Adrenal gland (tissue), 5 donors: ENCODE data around the gene HOXC11.

ENCODE experiments used
- POLR2A ChIP-seq, 2 donors: fragments of 450-650 bp; IDR thresholded peaks; one replicate each; pipeline ENCODE4 v1.6.1; 2017; ENCODE audit warnings: antibody characterized with exemption in 2 of 2, mild to moderate bottlenecking in 2 of 2, moderate library complexity in 1 of 2
- TF ChIP-seq, protein P1 (sequence below), 6 experiments: fragments of 450-650 bp in 4 of 6; fragments of 200-600 bp in 2 of 6; sonication (generic) in 1 of 6; IDR thresholded peaks; 1 replicate in 5 of 6; 2 replicates in 1 of 6; pipeline versions ENCODE4 v1.5.1 to v1.8.0; 2016 to 2021; ENCODE audit warnings: antibody characterized with exemption in 6 of 6, mild to moderate bottlenecking in 2 of 6, moderate library complexity in 1 of 6
- donor health status: DM: no; HTN: no; CAD: no.

DNA sequence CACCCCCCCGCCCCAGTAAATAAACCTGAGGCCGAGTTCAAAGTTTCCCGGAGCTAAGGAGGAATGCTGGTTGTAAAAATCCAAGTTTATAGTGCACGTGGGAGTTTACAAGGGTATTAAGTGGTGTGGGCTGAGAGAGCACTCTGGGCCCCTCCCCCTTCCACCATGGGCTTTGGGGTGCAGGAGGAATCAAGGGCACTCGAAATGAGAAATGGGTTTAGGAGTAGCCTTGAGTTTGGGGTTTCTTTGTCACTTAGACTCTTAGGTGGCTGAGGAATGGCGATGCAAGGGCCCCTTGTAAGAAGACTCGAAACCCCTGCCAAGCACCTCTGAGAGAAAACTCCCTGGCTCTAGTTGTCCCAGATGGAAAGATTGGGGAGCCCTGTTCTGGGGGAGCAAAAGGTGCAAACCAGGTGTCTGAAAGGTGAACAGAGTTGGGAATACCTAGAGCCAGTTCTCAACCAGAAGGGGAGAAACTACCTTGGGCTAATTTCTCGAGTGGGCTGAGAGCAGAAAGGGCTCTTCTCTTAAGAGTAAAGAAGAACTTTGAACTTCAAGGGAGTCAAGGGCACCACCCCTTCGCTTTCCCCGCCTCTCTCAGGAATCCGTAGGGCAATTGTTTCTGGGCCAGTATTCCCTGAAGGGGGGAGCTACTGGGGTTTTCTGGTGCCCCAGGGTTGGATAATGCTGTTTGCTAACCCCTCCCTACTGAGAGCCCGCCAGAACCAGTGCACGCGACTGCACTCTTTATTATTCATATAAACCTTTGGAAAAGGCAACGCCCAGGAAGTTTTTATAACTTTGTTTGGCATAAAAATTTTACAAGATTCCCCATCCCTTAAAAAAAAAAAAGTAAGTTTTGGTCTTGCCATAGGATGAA, 5.8 kb downstream of the HOXC11 start:
- TF ChIP-seq, protein P1, sequence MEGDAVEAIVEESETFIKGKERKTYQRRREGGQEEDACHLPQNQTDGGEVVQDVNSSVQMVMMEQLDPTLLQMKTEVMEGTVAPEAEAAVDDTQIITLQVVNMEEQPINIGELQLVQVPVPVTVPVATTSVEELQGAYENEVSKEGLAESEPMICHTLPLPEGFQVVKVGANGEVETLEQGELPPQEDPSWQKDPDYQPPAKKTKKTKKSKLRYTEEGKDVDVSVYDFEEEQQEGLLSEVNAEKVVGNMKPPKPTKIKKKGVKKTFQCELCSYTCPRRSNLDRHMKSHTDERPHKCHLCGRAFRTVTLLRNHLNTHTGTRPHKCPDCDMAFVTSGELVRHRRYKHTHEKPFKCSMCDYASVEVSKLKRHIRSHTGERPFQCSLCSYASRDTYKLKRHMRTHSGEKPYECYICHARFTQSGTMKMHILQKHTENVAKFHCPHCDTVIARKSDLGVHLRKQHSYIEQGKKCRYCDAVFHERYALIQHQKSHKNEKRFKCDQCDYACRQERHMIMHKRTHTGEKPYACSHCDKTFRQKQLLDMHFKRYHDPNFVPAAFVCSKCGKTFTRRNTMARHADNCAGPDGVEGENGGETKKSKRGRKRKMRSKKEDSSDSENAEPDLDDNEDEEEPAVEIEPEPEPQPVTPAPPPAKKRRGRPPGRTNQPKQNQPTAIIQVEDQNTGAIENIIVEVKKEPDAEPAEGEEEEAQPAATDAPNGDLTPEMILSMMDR (IDR thresholded peaks at IDR 0.05), result no peak
- TF ChIP-seq POLR2A (IDR thresholded peaks at IDR 0.05), result no peak
